Fibroblast of skin of right biceps (primary cell): ENCODE measurements around the gene WDR47.
"Not testable (repeated sequence)": the region's sequence is repeated elsewhere in the genome, so short reads cannot be mapped to it uniquely, and the experiment has no call there.

Source experiments
- DNase-seq: peaks from one replicate; pipeline ENCODE4 v3.0.0-alpha.2; 2013

WDR47 gene

GRCh38 chr1:109041621-109042468, at the start of gene WDR47:
WDR47 (minus strand) TSS chr1:109042102; CDS start chr1:109023512, 18,590 bp downstream.
- peak; percentile 96 for DNase-seq

- peak; percentile 54 for DNase-seq
Observed at GRCh38 chr1:109091078-109091838, 49.4 kb upstream of the WDR47 start.

- peak; percentile 94 for DNase-seq
Observed at GRCh38 chr1:109090196-109091077, 48.5 kb upstream of the WDR47 start, which contains the start of gene TMEM167B. TMEM167B (plus strand) TSS chr1:109090764; CDS start chr1:109090873, 109 bp downstream.

- DNase-seq = peak; percentile 61
Observed at GRCh38 chr1:109089242-109090015, 47.5 kb upstream of the WDR47 start.

- DNase-seq = peak; percentile 42
Observed at GRCh38 chr1:109084563-109085517, 42.9 kb upstream of the WDR47 start.

- no peak for DNase-seq
Observed at GRCh38 chr1:109083923-109084322, 42.0 kb upstream of the WDR47 start.

GRCh38 chr1:109083501-109083900, 41.6 kb upstream of the WDR47 start:
- DNase-seq = no peak

- DNase-seq = no peak
Observed at GRCh38 chr1:109080441-109081082, 38.7 kb upstream of the WDR47 start.

GRCh38 chr1:109079240-109079622, 37.3 kb upstream of the WDR47 start:
- DNase-seq = no peak

- DNase-seq = no peak
Observed at GRCh38 chr1:109078317-109078716, 36.4 kb upstream of the WDR47 start.

GRCh38 chr1:109075531-109076490, 33.9 kb upstream of the WDR47 start, which contains the start of gene TAF13:
TAF13 (minus strand) TSS chr1:109076003; CDS start chr1:109075947, 56 bp downstream.
- peak; percentile 97 for DNase-seq

- DNase-seq = no peak
Observed at GRCh38 chr1:109069294-109069693, 27.4 kb upstream of the WDR47 start.

- no peak for DNase-seq
Observed at GRCh38 chr1:109067883-109068282, 26.0 kb upstream of the WDR47 start.

- DNase-seq = no peak
Observed at GRCh38 chr1:109065137-109065536, 23.2 kb upstream of the WDR47 start.

GRCh38 chr1:109061183-109061582, 19.3 kb upstream of the WDR47 start:
- no peak for DNase-seq

GRCh38 chr1:109060707-109061106, 18.8 kb upstream of the WDR47 start:
- no peak for DNase-seq

- no peak for DNase-seq
Observed at GRCh38 chr1:109059026-109059425, 17.1 kb upstream of the WDR47 start.

GRCh38 chr1:109056064-109056463, 14.2 kb upstream of the WDR47 start:
- DNase-seq = no peak

- DNase-seq = not testable (repeated sequence)
Observed at GRCh38 chr1:109052145-109052544, 10.2 kb upstream of the WDR47 start.
